NCI-H526 (cell line): ENCODE measurements around the gene MPRIP.
"Not testable (repeated sequence)": the region's sequence is repeated elsewhere in the genome, so short reads cannot be mapped to it uniquely, and the experiment has no call there.

Source experiments
- DNase-seq, 2 experiments: peaks; one replicate each; lab custom pipeline; 2025; lab: John Stamatoyannopoulos, UW

The MPRIP gene

GRCh38 chr17:17013828-17014747 lies 28.2 kb upstream of the MPRIP start:
- not testable (repeated sequence) for DNase-seq

DNA sequence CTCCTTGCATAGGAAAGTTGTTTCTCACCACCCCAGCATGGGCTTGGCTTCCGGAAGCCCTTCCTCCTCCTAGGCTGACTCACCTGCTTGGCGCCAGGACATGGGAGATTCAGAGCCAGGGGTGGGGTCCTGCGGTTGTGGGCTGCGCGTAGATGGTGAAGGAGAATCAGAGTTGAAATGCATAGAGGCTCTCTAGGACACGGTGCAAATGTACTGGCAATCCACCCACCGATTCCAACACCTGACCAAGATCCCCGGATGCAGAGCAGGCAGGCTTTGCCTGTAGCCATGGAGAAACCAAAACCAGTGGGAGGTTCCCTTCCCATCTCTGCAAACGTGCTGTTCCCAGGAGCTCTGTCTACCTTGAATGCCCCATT lies 27.5 kb upstream of the MPRIP start:
- DNase-seq, result peak in 1 of 2 experiments; percentile 22

GRCh38 chr17:17015230-17015629 lies 27.0 kb upstream of the MPRIP start:
- no peak for DNase-seq

- DNase-seq, result not testable (repeated sequence)
Measured at GRCh38 chr17:17016199-17017197, 25.8 kb upstream of the MPRIP start.

DNA sequence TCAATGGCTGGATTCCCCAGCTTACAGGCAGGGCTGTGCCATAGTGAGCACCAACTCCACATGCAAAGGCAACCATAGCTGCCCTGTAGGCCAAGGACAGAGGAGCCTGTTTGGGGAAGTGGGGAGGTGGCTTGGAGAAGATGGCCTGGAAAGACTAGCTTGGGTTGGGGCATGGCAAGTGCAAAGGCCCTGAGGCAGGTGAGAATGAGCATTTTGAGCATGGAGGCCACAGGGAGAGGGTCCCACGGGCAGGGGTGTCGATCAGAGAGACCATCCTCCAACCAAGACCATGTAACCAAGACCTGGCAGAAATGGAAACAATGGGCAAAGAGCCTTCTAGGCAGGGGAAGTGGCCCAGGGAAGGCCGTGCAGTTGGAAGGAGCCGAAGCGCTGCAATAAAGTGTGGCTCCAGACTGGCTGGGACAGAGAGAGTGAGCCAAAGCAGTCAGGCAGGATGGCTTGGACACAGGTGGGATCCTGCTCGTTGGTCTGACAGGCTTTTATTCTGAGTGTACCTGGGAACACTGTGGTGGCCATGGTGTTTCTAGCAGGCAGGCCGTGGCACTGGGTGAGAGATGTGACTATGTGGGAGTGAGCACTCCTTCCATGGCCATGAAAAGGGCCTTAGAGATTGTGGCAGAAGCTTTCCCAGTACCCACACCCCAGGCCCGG lies 24.8 kb upstream of the MPRIP start:
- no peak for DNase-seq

GRCh38 chr17:17018021-17018441 lies 24.2 kb upstream of the MPRIP start:
- no peak for DNase-seq

- peak; percentile 32 to 80 for DNase-seq
Measured at GRCh38 chr17:17018612-17019429, 23.4 kb upstream of the MPRIP start.

GRCh38 chr17:17019430-17019762 lies 22.9 kb upstream of the MPRIP start:
- no peak for DNase-seq

DNA sequence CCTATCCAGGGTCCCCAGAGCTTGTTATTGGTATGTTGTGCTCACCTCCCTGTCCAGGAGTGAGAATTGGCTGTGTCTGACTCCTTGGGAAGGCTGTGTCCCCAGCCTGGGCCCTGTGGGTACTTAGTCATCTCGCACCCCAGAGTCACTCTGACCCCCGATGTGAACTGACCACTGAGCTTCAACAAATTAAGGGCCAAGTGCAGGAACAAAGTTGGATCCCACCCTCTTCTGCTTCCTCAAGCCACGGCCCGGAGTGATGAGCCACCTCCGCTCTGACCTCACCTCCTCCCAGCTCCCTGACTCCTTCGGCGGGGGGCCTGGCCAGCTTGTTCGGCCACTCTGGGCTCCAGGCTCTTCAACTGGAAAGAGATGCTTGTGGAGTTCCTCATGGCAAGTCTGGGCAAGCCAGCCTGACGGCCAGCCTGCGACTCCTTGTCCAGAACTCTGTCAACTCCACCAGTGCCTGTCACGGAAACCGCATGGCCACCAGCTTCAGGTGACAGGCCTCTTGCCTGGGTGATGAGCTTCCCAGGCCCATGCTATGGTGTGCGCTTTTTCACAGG lies 22.3 kb upstream of the MPRIP start:
- no peak for DNase-seq

GRCh38 chr17:17020821-17021193 lies 21.4 kb upstream of the MPRIP start:
- no peak for DNase-seq

GRCh38 chr17:17021194-17021863 lies 20.9 kb upstream of the MPRIP start:
- DNase-seq, result no peak

- DNase-seq, result no peak
Measured at GRCh38 chr17:17022011-17022410, 20.2 kb upstream of the MPRIP start.

- DNase-seq, result no peak
Measured at GRCh38 chr17:17022456-17022855, 19.8 kb upstream of the MPRIP start.

- no peak for DNase-seq
Measured at GRCh38 chr17:17024778-17025300, 17.4 kb upstream of the MPRIP start.

DNA sequence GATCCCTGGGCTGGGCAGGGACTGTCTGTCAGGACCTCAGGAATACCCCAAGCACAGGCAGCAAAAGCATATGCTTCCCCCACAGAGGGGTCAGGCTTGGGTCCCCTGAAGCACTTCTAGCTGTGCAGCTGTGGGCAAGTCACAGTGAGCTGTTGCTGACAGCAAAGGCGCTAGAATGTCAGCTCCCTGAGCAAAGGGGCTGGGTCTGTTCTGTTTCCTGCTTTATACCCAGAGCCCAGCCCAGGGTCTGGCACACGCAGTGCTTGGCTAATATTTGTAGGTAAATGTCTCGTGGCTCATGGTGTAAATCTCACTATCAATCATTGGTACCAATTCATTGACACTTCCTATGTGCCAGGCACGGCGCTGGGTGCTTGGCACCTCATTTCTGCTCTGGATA lies 16.6 kb upstream of the MPRIP start:
- no peak for DNase-seq

GRCh38 chr17:17026163-17026562 lies 16.1 kb upstream of the MPRIP start:
- DNase-seq, result no peak

DNA sequence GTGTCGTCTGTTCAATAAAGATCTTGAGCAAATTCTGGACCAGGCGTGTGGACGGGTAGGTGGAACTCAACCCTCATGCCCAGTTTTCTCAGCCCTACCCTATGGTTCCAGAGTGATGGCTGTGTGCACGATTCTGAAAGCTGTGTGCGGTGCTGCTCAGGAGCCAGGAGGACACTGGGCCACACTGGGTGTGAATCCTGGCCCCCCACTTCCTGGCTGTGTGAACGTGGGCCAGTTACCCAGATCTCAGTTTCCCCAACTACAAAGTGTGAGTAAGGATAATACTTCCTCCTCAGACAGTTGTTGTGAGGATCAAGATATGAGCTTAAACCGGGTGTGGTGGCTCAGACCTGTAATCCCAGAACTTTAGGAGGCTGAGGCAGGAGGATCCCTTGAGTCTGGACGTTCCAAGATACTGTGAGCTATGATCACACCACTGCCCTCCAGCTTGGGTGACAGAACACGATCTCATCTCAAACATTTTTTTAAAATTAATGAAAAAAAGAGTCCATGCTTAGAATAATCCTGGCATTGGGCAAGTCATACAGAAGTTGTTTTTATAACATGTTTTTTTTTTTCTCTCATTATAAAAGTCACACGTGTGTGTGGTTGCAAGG lies 14.7 kb upstream of the MPRIP start:
- DNase-seq, result no peak

DNA sequence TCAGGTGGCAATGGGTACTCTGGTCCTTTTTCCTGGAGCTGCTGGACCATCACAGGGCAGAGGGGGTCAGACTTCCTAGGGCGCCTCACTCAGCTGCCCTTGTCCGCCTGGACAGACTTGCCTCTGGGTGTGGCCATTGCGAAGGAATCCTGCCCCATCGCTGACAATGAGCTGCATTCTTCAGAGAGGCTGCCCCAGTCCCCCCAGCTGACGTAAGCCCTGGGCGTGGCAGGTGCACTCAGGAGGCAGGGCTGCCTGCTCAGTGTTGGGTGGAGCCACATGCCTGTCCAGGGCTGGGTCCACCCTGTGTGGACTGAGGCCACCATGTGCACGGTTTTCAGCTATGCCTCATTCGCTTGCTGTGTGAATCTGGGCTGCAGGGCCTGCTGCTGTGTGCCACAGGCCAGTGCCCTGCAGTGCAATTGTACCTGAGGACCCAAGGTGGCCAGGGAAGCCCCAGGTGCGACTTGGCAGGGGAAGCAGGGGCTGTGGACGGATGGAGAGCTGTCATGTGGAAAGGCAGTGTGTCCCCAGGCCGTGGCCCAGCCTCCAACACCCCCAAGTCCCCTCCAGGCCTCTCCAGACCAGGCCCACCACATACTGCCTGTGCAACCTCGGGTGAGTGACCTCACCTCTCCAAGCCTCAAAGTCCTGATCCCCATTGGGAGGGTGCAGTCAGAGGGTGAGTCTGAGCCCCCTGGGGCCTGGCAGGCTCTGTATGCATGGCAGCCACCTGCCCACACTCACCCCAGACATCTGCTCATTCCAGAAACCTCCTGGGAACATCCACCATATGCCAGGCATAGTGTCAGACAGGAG lies 14.0 kb upstream of the MPRIP start:
- peak; percentile 21 to 75 for DNase-seq
